HL-60 (cell line): ENCODE measurements around the gene PRKAB1.

Source experiments
- CTCF ChIP-seq: IDR thresholded peaks from one replicate; pipeline ENCODE4 v1.5.1; 2011; ENCODE audit warnings: low read length, control low read depth, inconsistent platforms; ENCODE audit not compliant: insufficient read depth
- GABPA ChIP-seq: IDR thresholded peaks from 2 replicates; pipeline ENCODE4 v1.6.1; 2012; ENCODE audit warnings: low read depth

- TF ChIP-seq CTCF (no peak), GABPA (no peak)
These were observed 26.2 kb downstream of the PRKAB1 start for GRCh38 chr12:119694111-119694510.
